ENCODE data around the gene GPR12. TPM values are rescaled to one million over a fixed set of nuclear protein-coding genes. Genes with fewer than 3 reads are reported as not detected.

The GPR12 gene
- polyA plus RNA-seq, 1 donor (not counting 4 experiments of a cell fraction or from before 2014, with no cell fraction given), result not detected

DNA sequence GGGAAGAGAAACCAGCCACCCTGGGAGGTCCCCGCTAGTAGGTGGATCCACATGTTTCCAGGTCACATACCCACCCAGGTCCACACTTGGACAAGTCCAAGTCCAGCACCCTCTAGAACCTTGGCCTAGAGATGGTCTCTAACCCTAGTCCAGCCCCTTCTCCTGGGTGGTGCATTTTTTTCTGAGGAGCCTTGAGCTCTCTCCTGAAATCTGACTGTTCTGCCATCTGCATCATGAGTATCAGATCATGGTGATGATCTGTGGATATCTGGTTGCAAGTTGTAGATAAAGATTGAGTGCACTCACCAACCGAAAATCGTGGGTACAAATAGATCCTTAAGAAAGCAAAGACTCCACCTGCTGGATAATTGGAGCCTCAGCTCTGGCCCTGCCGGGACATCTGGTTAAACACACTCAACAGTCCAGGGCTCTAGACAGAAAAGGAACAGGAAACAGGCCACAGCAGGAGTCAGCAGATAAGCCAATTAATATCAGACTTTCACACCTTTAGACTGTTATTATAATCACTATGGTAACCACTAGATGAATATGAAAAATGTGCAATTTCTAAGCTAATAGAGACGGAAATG lies 41.1 kb downstream of the GPR12 start:
- H3K9me1 ChIP-seq (ENCODE audit: control insufficient read depth, extremely low read depth, insufficient read depth, low read length), result no peaks in the 10 kb centered on the region
- H4K20me1 ChIP-seq (ENCODE audit: control insufficient read depth, extremely low read depth, insufficient read depth, low read length), result no peaks in the 10 kb centered on the region
- H3K27ac ChIP-seq (ENCODE audit: control insufficient read depth, insufficient read depth, low read length), result no peak overlapping the region
- TF ChIP-seq CTCF (optimal IDR thresholded peaks at IDR 0.05 in 1 of 3, IDR thresholded peaks at IDR 0.05 in 1 of 3, conservative IDR thresholded peaks at IDR 0.05 in 1 of 3; ENCODE audit: extremely low read depth in 1 of 3, insufficient read depth in 2 of 3, low read length in 3 of 3), result peak in 1 of 3 experiments; percentile 26
- TF ChIP-seq EZH2 (IDR thresholded peaks at IDR 0.05; ENCODE audit: low read length), result no peak
- DNase-seq (ENCODE audit: low read depth, low spot score), result no peak
- dilution Hi-C loops (cut with MboI; ENCODE audit: extremely low pct_ligation_motif_present, low sequenced_read_pairs), result no loop called here
- H3K4me3 ChIP-seq (ENCODE audit: control insufficient read depth in 2 of 3, extremely low read depth in 1 of 3, insufficient read depth in 2 of 3, low read depth in 1 of 3, low read length in 3 of 3), result no peak overlapping the region
- no peak overlapping the region for H3K4me2 ChIP-seq (ENCODE audit: control insufficient read depth, extremely low read depth, insufficient read depth, low read depth, low read length)
- no peaks in the 10 kb centered on the region for H3K79me2 ChIP-seq (ENCODE audit: control insufficient read depth, insufficient read depth, low read length)
- no peak overlapping the region for H2AFZ ChIP-seq (ENCODE audit: control insufficient read depth, low read length)
- H3K4me1 ChIP-seq (ENCODE audit: control insufficient read depth, extremely low read depth, insufficient read depth, low read length), result no peaks in the 10 kb centered on the region
- H3K9me3 ChIP-seq (ENCODE audit: control insufficient read depth, low read depth, low read length), result no peaks in the 10 kb centered on the region
- H3K36me3 ChIP-seq (ENCODE audit: control insufficient read depth in 2 of 2, extremely low read depth in 1 of 2, insufficient read depth in 2 of 2, low read length in 2 of 2), result no peaks in the 10 kb centered on the region
- no peak for FAIRE-seq
- H3K27me3 ChIP-seq (ENCODE audit: control insufficient read depth, extremely low read depth, insufficient read depth, low read length), result no peaks in the 10 kb centered on the region
- H3K9ac ChIP-seq (ENCODE audit: control insufficient read depth, extremely low read depth, insufficient read depth, low read length), result no peak overlapping the region

DNA sequence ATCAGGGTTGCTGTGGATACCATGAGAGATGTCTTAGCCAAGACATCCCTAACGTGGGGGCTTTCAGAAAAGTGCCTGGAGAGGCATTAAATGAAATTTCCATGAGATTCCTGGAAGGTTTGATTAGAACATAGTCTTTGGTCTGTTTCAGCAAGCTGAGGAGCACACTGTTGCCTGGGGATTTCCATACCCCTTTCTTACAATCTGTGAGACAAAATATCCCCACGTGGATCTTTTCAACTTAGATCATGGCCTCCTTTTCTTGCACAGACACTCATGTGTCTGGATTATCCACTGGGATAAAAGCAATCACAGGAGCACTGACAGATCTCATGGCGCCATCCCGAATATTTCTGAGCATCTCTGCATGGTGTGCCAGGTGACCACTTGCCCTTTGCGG lies 41.7 kb downstream of the GPR12 start:
- no peak for TF ChIP-seq CTCF (optimal IDR thresholded peaks at IDR 0.05 in 1 of 3, IDR thresholded peaks at IDR 0.05 in 1 of 3, conservative IDR thresholded peaks at IDR 0.05 in 1 of 3; ENCODE audit: extremely low read depth in 1 of 3, insufficient read depth in 2 of 3, low read length in 3 of 3)
- no peak for TF ChIP-seq EZH2 (IDR thresholded peaks at IDR 0.05; ENCODE audit: low read length)
- H3K9me3 ChIP-seq (ENCODE audit: control insufficient read depth, low read depth, low read length), result no peaks in the 10 kb centered on the region
- no peak overlapping the region for H3K4me3 ChIP-seq (ENCODE audit: control insufficient read depth in 2 of 3, extremely low read depth in 1 of 3, insufficient read depth in 2 of 3, low read depth in 1 of 3, low read length in 3 of 3)
- no peaks in the 10 kb centered on the region for H3K4me1 ChIP-seq (ENCODE audit: control insufficient read depth, extremely low read depth, insufficient read depth, low read length)
- no peak overlapping the region for H3K4me2 ChIP-seq (ENCODE audit: control insufficient read depth, extremely low read depth, insufficient read depth, low read depth, low read length)
- FAIRE-seq, result no peak
- no peak overlapping the region for H3K9ac ChIP-seq (ENCODE audit: control insufficient read depth, extremely low read depth, insufficient read depth, low read length)
- no peaks in the 10 kb centered on the region for H4K20me1 ChIP-seq (ENCODE audit: control insufficient read depth, extremely low read depth, insufficient read depth, low read length)
- H3K27me3 ChIP-seq (ENCODE audit: control insufficient read depth, extremely low read depth, insufficient read depth, low read length), result no peaks in the 10 kb centered on the region
- no peak overlapping the region for H2AFZ ChIP-seq (ENCODE audit: control insufficient read depth, low read length)
- no peaks in the 10 kb centered on the region for H3K36me3 ChIP-seq (ENCODE audit: control insufficient read depth in 2 of 2, extremely low read depth in 1 of 2, insufficient read depth in 2 of 2, low read length in 2 of 2)
- no peak for DNase-seq (ENCODE audit: low read depth, low spot score)
- H3K79me2 ChIP-seq (ENCODE audit: control insufficient read depth, insufficient read depth, low read length), result no peaks in the 10 kb centered on the region
- H3K9me1 ChIP-seq (ENCODE audit: control insufficient read depth, extremely low read depth, insufficient read depth, low read length), result no peaks in the 10 kb centered on the region
- H3K27ac ChIP-seq (ENCODE audit: control insufficient read depth, insufficient read depth, low read length), result no peak overlapping the region
- dilution Hi-C loops (cut with MboI; ENCODE audit: extremely low pct_ligation_motif_present, low sequenced_read_pairs), result no loop called here

Measured in keratinocyte (primary cell).